Activated gamma-delta T cell (primary cell): Measurements from ENCODE around the gene TRAPPC2B.

ENCODE experiments used
- DNase-seq: peaks from one replicate; lab custom pipeline; 2025; lab: John Stamatoyannopoulos, UW
- total RNA-seq, 2 donors: gene quantifications; one replicate each; lab custom pipeline; 2026; lab: John Stamatoyannopoulos, UW

TRAPPC2B gene
- 4.8 to 7.1 reads per million in 2 donors for total RNA-seq

GRCh38 chr19:57362997-57363687 is at the start of gene TRAPPC2B, which contains the start of gene ZNF547:
TSS of gene TRAPPC2B (plus strand) at chr19:57363551. CDS start at chr19:57364834, 1,283 bp downstream.
TSS of gene ZNF547 (plus strand) at chr19:57363551. CDS start at chr19:57368556, 5,005 bp downstream.
- DNase-seq = peak; percentile 86

DNA sequence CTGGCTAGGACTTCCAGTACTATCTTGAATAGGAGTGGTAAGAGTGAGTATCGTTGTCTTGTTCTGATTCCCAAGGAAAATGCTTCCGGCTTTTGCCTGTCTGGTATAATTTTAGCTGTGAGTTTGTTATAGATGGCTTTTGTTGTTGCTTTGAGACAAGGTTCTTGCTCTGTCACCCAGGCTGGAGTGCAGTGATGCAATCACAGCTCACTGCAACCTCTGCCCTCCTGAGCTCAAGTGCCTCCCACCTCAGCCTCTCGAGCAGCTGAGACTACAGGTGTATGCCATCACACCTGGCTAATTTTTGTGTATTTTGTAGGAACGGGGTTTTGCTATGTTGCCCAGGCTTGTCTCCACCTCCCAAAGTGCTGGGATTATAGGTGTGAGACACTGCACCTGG is 49.2 kb upstream of the TRAPPC2B start:
- no peak for DNase-seq

DNA sequence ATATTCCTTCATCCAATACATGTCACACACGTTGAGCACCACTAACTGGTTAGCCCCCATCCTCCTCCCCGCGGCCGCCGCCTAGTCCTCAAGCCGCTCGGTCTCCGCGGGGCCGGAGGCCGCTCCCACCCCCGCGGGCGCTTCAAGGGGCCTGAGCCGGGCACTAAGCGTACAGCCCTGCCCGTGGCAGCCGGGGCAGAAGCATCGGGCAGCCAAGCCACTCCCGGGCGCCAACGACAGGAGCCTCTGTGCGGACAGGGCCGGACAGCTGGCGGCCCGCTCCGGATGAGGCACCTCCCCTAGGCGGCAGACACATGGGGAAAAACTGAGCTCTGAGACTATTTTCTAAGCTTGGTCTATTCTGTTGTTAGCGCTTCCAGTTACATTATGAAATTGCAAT is 45.8 kb upstream of the TRAPPC2B start:
- DNase-seq = no peak

- DNase-seq = no peak
These were observed 43.5 kb upstream of the TRAPPC2B start for GRCh38 chr19:57319869-57320179.

- peak; percentile 78 for DNase-seq
These were observed 42.9 kb upstream of the TRAPPC2B start, which contains the start of gene ZNF543 for GRCh38 chr19:57320180-57321084. TSS of gene ZNF543 (plus strand) at chr19:57320472. CDS start at chr19:57320854, 382 bp downstream.

- DNase-seq = no peak
These were observed 42.2 kb upstream of the TRAPPC2B start for GRCh38 chr19:57321116-57321515.

- DNase-seq = no peak
These were observed 41.6 kb upstream of the TRAPPC2B start for GRCh38 chr19:57321751-57322150.

GRCh38 chr19:57324992-57325391 is 38.4 kb upstream of the TRAPPC2B start:
- DNase-seq = no peak

DNA sequence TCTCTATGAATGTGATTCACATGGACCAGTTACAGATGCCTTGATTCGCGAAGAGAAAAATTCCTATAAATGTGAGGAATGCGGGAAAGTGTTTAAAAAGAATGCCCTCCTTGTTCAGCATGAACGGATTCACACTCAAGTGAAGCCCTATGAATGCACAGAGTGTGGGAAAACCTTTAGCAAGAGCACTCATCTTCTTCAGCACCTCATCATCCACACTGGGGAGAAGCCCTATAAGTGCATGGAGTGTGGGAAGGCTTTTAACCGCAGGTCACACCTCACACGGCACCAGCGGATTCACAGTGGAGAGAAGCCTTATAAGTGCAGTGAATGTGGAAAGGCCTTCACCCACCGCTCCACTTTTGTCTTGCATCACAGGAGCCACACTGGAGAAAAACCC is 35.4 kb upstream of the TRAPPC2B start:
- no peak for DNase-seq

GRCh38 chr19:57334191-57334590 is 29.2 kb upstream of the TRAPPC2B start:
- DNase-seq = no peak

GRCh38 chr19:57338877-57339276 is 24.5 kb upstream of the TRAPPC2B start:
- DNase-seq = no peak

DNA sequence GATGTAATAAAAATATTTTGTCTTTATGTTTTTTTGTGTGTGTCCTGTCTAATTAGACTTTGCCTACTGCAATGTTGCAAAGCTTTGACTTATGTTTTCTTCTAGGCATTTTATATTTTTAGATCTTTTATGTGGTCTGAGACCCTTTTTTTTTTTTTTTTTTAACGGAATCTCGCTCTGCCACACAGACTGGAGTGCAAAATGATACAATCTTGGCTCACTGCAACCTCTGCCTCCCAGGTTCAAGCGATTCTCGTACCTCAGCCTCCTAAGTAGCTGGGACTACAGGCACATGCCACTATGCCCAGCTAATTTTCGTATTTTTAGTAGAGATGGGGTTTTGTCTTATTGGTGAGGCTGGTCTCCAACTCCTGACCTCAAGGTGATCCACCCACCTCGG is 20.8 kb upstream of the TRAPPC2B start:
- DNase-seq = no peak

DNA sequence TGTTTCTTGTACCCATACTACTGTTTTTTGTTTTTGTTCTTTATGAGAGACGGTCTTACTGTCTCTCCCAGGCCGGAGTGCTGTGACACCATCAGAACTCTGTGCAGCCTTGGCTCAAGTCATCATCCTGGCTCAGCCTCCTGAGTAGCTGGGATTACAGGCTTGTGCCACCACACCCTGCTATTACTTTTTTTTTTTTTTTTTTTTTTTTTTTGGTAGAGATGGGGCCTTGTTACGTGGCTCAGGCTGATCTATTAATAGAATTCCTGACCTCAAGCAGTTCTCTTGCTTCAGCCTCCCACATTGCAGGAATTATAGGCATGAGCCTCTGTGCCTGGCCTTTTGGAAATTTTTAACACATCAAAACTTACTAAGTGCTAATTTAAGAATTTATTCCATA is 15.2 kb upstream of the TRAPPC2B start:
- DNase-seq = no peak

GRCh38 chr19:57350877-57351805 is 12.2 kb upstream of the TRAPPC2B start, which contains the start of gene ZNF304:
TSS of gene ZNF304 (plus strand) at chr19:57351271. CDS start at chr19:57351665, 394 bp downstream.
- peak; percentile 35 for DNase-seq

GRCh38 chr19:57351867-57352266 is 11.5 kb upstream of the TRAPPC2B start:
- DNase-seq = no peak

- no peak for DNase-seq
These were observed 7.4 kb upstream of the TRAPPC2B start for GRCh38 chr19:57355916-57356315.

- no peak for DNase-seq
These were observed 5.9 kb upstream of the TRAPPC2B start for GRCh38 chr19:57357406-57357805.

GRCh38 chr19:57359300-57359699 is 4.1 kb upstream of the TRAPPC2B start:
- DNase-seq = no peak

- DNase-seq = no peak
These were observed 932 bp upstream of the TRAPPC2B start for GRCh38 chr19:57362419-57362818.

DNA sequence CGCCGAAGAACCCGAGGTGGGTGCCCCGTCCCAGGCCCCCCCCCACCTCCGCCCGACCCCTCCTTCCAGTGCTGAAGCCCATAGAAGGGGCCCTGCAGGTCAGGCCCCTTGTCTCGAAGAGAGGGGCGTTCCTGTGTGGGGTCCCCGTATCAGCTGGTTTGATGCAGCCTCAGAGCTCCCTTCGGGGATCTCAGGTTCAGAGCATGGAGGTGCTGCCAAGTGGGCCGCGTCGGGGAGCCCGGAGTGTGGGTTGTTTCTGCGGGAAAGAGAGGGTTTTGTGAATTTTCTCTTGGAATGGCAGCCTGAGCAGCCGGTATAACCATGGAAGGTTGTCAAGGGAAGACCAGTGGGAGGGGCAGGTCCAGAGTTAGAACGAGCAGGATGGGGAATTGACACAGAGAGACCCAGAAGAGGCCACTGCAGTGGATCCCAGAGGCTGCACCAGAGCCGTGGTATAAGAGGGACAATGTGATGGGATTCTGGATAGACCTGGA is 384 bp downstream of the TRAPPC2B start:
- DNase-seq = no peak

DNA sequence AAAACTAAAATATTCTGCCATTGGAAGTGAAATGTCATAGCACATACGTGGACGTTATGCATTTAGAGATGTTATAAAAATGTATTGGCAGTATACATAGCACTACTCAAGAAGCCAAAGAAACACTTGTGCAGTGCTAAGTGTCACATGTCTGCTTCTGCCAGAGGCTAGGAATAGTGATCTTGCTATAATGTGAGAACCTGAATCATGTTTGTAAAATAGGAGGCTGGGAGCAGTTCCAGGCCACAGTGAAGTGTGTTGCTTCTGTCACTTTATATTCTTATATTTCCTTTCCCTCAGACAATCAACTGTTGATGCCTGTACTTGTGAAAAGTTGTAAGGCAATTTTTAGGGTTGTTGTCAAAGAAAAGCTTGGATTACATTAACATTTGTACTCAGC is 3.4 kb downstream of the TRAPPC2B start:
- no peak for DNase-seq

DNA sequence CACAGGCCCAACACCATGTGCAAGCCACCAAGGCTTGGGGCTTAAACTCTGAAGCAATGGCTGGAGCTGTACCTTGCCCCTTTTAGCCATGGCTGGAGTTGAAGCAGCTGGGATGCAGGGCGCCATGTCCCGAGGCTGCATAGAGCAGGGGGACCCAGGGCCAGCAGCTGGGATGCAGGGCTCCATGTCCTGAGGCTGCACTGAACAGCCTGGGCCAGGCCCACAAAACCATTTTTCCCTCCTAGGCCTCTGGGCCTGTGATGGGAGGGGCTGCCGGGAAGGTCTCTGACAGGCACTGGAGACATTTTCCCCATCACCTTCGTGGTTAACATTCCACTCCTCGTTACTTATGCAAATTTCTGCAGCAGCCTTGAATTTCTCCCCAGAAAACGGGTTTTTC is 10.8 kb downstream of the TRAPPC2B start:
- no peak for DNase-seq
